ENCODE measurements around the gene CPLX3. TPM values are rescaled to one million over a fixed set of nuclear protein-coding genes. Genes with fewer than 3 reads are reported as not detected.

Gene CPLX3, protein sequence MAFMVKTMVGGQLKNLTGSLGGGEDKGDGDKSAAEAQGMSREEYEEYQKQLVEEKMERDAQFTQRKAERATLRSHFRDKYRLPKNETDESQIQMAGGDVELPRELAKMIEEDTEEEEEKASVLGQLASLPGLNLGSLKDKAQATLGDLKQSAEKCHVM
- total RNA-seq (2013; cell fraction: nucleolus; rRNA removed) = not detected in 2 replicates
- 0.11 TPM in 1 of 2 replicates, not detected in the other for total RNA-seq (2014; rRNA removed)
- not detected in 2 replicates for total RNA-seq (2014; rRNA removed; fragmentation: Illumina TruSeq; extraction: Trizol)
- total RNA-seq (2021) = not detected in 2 replicates
- polyA plus RNA-seq (2011; ENCODE audit: low read depth) = not detected
- not detected in 2 replicates for polyA plus RNA-seq (2011; rRNA removed)
- polyA plus RNA-seq (2011; cell fraction: cytosol; rRNA removed) = not detected in 2 replicates
- 0.16 and 0.24 TPM in 2 replicates for polyA plus RNA-seq (2011; cell fraction: nucleus; rRNA removed)
- polyA plus RNA-seq (2012) = not detected in 2 replicates
- polyA plus RNA-seq (2014; fragmentation: Illumina TruSeq; extraction: Trizol) = not detected in 2 replicates
- polyA plus RNA-seq (2014; fragmentation: Nextera tagmentation; extraction: Ambion mirVana) = under 1 TPM in 1 of 2 experiments, not detected in 1; 0.02 TPM
- 0.04 TPM in 1 of 2 replicates, not detected in the other for polyA plus RNA-seq (2014; rRNA removed)
- not detected for polyA plus RNA-seq (2016; fragmentation: Nextera tagmentation; extraction: Ambion mirVana)
- not detected in 2 replicates for polyA minus RNA-seq (2011; rRNA and poly(A)+ RNA removed)
- polyA minus RNA-seq (2011; cell fraction: cytosol; rRNA and poly(A)+ RNA removed) = not detected in 2 replicates
- not detected in 2 replicates for polyA minus RNA-seq (2011; cell fraction: nucleus; rRNA and poly(A)+ RNA removed)
- Bru-seq, nascent RNA = not detected
- not detected for BruChase-seq, experiment 1, labeled RNA remaining after a 6-hour chase
- BruChase-seq, experiment 2, labeled RNA remaining after a 2-hour chase = not detected
- long read RNA-seq, experiment 1 = 0 reads
- long read RNA-seq, experiment 2 = 0 reads

DNA sequence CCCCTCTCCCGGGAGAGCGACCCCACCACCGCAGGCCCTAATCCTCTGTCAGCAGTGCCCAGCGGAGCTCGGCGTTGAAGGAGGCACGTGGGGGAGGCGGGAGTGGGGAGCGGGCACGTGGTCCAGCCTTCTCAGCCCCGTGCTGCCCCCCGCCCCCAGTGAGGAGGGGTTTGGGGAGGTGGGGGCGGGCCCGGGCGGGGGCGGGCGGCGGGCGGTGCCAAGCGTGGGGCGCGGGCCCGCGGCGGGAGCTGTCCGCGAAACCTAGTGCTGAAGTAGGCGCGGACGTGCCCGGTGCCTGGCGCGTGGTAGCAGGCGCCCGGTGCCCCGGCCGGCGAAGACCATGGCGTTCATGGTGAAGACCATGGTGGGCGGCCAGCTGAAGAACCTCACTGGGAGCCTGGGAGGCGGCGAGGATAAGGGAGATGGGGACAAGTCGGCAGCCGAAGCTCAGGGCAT is at the start of gene CPLX3:
TSS of gene CPLX3 (plus strand) at position 264 of the 456 bp plus-strand sequence. CDS start at position 341, 77 bp downstream.
- Histone ChIP-seq H3K9ac (ENCODE audit: control insufficient read depth, insufficient read depth, low read length) (no peak within 1 kb of the TSS), H3K36me3 (ENCODE audit: control insufficient read depth in 2 of 2, insufficient read depth in 2 of 2, low read length in 1 of 2) (no peaks in the 10 kb centered on the region), H3K4me3 (no peak within 1 kb of the TSS), H3K9me3 (replicated peaks; ENCODE audit: control insufficient read depth, insufficient read depth, low read length) (no peaks in the 10 kb centered on the region), H3K4me2 (ENCODE audit: control insufficient read depth, insufficient read depth) (no peak within 1 kb of the TSS), H2AFZ (ENCODE audit: control insufficient read depth, low read depth, low read length) (no peak within 1 kb of the TSS), H3K4me1 (ENCODE audit: control insufficient read depth, insufficient read depth, low read length) (peaks cover 5% of the 10 kb centered on the region), H3K27ac (ENCODE audit: control insufficient read depth, insufficient read depth) (no peak within 1 kb of the TSS), H4K20me1 (ENCODE audit: control insufficient read depth, insufficient read depth) (no peaks in the 10 kb centered on the region), H3K79me2 (ENCODE audit: control insufficient read depth, insufficient read depth, low read length) (no peaks in the 10 kb centered on the region), H3K27me3 (replicated peaks in 1 of 2; ENCODE audit: control insufficient read depth in 2 of 2, insufficient read depth in 2 of 2, low read length in 1 of 2) (peaks cover 0 to 16% of the 10 kb centered on the region in 2 experiments; a peak in 3 of 4 replicates)
- 24% methylated on average over 32 of the region's 44 CpGs for WGBS (ENCODE audit: insufficient coverage, insufficient replicate concordance, low lambda C conversion rate, missing lambda C conversion rate)
- RAD21 ChIA-PET (ENCODE audit: unreplicated experiment) = interaction anchor here (1.4 kb wide), 1 partner anchor 10 kb away, joined by 4 read pairs; no protein-coding TSS in a partner anchor
- SMC1A ChIA-PET (ENCODE audit: uncharacterized antibody, unreplicated experiment) = interaction anchor here (0.7 kb wide), 1 partner anchor 55 kb away, joined by 3 read pairs; no protein-coding TSS in a partner anchor
- no peak for DNase-seq (ENCODE audit: low read depth, low spot score)
- FAIRE-seq = no peak
- peak; percentile 60 for ATAC-seq
- BruUV-seq (replicated peaks) = no TSS peak
- POLR2A ChIA-PET = no interaction called here
- in situ Hi-C loops (cut with MboI) (no loop called here), intact Hi-C loops (cut with micrococcal nuclease; ENCODE audit: unreplicated experiment) (no loop called here)
- CTCF ChIA-PET = interaction anchor here (0.8 to 6.3 kb wide), 3 partner anchors 10 to 56 kb away, joined by 3 to 53 read pairs (median 3); no protein-coding TSS in a partner anchor
- TF ChIP-seq EGR1 (IDR thresholded peaks at IDR 0.05; ENCODE audit: borderline replicate concordance in 1 of 2, low read depth in 2 of 2, low read length in 2 of 2) (peak in 1 of 2 experiments; percentile 47; a peak in 1 of 3 replicates), NR2F1 (conservative IDR thresholded peaks at IDR 0.05) (no peak), BHLHE40 (IDR thresholded peaks at IDR 0.05; ENCODE audit: borderline replicate concordance in 1 of 2, low read depth in 2 of 2, low read length in 1 of 2) (0 out of 4 replicates have a peak, but pooled peaks of 1 of the 2 experiments have one; percentile 11), BMI1 (IDR thresholded peaks at IDR 0.05; ENCODE audit: borderline replicate concordance) (no peak)
- TF ChIP-seq, protein P1, sequence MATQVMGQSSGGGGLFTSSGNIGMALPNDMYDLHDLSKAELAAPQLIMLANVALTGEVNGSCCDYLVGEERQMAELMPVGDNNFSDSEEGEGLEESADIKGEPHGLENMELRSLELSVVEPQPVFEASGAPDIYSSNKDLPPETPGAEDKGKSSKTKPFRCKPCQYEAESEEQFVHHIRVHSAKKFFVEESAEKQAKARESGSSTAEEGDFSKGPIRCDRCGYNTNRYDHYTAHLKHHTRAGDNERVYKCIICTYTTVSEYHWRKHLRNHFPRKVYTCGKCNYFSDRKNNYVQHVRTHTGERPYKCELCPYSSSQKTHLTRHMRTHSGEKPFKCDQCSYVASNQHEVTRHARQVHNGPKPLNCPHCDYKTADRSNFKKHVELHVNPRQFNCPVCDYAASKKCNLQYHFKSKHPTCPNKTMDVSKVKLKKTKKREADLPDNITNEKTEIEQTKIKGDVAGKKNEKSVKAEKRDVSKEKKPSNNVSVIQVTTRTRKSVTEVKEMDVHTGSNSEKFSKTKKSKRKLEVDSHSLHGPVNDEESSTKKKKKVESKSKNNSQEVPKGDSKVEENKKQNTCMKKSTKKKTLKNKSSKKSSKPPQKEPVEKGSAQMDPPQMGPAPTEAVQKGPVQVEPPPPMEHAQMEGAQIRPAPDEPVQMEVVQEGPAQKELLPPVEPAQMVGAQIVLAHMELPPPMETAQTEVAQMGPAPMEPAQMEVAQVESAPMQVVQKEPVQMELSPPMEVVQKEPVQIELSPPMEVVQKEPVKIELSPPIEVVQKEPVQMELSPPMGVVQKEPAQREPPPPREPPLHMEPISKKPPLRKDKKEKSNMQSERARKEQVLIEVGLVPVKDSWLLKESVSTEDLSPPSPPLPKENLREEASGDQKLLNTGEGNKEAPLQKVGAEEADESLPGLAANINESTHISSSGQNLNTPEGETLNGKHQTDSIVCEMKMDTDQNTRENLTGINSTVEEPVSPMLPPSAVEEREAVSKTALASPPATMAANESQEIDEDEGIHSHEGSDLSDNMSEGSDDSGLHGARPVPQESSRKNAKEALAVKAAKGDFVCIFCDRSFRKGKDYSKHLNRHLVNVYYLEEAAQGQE (IDR thresholded peaks at IDR 0.05; ENCODE audit: low read depth, low read length) = peak; percentile 83

Measured in GM12878 (cell line).